HG02973 (cell line): ENCODE data around the gene PCYT1B.
"Not testable (repeated sequence)": the region's sequence is repeated elsewhere in the genome, so short reads cannot be mapped to it uniquely, and the experiment has no call there.

Experiments
- ATAC-seq: cut with Tn5 transposase; IDR thresholded peaks from one replicate; pipeline ENCODE4 v1.9.1; 2021; ENCODE audit warnings: moderate library complexity; ENCODE audit not compliant: unreplicated experiment

PCYT1B gene

DNA sequence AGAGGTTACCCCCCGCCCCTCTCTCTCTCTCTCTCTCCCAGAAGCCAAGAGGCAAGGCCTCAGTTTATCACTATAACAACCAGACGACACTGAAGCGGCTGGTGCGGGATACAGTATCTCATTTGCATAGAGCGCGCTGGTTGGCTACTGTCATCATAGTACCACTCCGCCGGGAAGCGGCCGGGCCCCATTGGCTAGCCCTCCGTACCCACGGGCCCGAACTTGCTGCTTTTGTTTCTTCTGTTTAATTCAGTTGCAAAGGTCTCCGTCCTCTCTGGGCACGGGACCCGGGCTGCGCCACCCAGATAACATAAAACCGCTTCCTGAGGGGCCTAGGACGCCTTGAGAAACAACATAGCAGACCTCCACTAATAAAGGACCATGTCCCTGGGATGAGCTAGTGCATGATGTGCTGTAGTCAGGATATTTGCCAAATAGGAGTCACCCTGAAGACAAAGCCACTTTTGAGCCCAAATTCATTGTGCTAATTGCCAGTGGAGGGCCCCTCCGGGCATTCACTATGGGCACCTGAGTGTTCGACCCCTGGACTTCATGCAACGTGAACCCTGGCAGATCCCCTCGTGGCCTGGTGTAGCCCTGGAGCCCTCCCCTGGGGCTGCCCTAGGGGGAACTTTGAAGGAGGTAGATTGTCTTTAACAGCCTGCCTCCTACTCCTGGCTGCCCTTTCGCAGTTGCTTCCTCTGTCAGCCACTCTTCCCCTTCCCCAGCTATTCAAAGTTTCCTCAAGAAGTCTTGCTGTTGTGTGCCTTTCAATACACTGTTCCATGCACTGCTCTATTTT is at the start of gene PCYT1B:
Gene PCYT1B, minus strand, starts transcription at position 91 of the 802 bp plus-strand sequence. CDS start 242 bp downstream, outside the sequence.
- ATAC-seq, result peak; percentile 71

DNA sequence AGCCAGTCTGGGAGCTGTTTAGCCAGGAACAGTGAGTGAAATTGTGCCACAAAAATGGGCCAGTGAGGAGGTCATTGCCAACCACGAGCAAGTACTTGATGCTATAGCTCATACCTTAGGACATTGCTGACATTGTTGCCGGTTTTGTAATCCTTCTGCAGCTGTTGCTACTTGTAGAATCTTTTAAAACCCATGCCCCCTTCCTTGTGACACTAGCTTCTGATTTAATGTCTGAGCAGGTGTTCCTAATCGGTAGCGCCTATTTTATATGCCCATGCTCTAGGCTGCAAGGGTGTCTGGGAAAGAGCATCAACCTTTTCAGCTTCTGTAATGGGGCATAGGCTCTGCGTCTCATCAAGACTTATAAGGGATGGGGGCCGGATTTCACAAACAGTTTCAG is 49.1 kb upstream of the PCYT1B start:
- ATAC-seq, result no peak

DNA sequence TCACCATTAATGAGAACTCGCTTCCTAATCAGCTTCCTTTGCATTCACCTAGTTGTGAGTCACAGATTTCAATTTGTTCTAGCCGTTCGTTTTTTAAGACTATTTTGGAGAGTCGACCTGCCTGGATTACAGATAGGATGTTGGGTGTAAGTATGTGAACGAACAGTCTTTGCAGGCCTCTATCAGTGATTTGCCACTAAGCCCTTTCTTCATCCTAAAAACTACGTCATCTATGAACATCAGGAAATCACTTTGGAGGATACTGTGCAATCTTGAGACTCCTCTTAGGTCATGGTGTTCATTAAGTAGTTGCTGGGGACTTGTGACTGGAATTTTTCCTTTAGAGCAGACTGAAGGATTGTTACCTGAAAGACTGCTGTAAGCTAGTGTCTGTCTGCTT is 47.7 kb upstream of the PCYT1B start:
- ATAC-seq, result no peak

DNA sequence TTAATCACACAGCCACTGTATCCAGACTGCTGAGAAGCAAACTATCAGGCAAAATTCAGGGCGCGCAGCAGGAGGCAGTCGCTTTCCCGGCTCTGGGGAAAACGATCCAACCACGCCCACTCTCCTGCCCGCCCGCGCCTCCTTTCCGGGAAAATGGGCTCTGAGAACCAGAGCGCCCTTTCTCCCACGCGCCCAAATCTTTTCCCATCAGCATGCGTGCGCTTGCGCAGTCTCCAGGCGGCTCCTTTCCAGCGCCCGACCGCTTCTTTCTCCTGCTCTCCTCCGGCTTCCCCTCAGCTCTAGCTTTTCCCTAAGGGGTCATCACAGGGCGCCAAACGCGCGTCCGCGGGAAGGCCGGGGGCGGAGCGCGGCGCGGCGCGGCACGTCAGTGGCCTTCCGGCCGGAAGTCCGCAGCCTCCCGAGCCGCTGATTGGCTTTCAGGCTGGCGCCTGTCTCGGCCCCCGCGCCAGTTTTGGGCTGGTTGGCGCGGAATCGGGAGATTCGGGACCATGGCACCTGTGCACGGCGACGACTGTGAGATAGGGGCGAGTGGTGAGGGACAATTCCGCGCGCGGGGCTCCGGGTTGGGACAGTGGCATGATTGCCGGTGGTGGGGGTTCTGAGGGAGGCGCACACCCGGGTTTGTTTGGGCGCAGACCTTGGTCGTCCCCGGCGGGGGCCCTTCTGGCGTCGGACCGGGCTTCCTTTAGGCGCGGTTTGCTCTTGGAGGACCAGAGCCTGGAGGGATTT is 46.5 kb upstream of the PCYT1B start, which contains the start of gene POLA1:
Gene POLA1, plus strand, starts transcription at position 466 of the 750 bp plus-strand sequence. Its CDS starts 44 bp downstream, at position 510.
- ATAC-seq, result peak; percentile 95

DNA sequence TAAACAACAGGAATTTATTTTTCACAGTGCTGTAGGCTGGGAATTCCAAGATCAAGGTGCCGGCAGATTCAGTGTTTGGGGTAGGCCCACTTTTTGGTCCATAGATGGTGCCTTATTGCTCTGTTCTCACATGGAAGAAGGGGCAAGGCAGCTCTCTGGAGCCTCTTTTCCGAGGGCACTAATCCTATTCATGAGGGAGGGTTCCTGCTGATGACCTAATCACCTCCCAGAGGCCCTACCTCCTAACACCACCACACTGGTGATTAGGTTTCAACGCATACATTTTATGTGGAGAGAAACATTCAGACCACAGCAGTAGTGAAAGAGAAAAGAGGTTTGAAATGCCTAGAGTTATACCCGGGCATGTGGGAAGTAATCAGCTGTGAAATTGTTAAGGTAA is 45.2 kb upstream of the PCYT1B start:
- ATAC-seq, result no peak

DNA sequence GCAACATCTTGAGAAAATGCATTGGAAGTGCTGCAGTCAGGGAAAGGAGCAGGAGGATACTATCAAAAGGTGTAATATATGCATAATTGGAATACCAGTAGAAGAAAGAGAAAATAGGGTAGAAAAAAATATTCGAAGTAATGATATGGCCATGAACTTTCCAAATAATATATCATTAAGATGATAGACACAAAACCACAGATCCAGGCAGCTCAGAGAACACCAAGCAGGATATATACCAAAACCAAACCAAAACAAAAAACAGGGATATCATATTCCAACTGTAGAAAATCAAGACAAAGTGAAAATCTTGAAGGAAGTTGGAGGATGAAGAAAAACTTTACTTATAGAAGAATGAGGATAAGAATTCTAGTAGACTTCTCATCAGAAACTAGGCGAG is 36.9 kb upstream of the PCYT1B start:
- ATAC-seq, result no peak

DNA sequence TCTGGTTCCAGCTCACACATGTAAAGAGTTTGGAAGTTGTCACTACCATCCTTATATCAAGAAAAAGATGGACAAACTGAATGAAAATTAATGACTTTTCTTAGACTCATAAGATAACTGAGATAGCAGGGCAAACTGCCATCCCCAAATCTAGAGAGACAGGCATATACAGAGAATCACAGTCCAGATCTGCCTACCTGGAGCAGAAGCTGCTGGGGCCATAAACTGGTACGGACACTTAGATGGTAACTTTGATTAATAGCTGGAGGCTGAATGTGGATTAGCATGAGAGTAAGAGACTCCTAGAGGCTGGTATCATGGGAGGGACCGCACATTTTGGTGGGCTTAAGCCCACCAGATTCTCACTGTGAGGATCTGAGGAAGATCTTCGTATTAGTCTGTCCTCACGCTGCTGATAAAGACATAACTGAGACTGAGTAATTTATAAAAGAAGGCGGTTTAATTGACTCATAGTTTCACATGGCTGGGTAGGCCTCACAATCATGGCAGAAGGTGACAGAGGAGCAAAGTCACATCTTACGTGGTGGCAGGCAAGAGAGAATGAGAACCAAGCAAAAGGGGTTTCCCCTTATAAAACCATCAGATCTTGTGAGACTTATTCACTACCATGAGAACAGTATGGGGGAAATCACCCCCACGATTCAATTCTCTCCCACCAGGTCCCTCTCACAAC is 35.7 kb upstream of the PCYT1B start:
- ATAC-seq, result no peak

DNA sequence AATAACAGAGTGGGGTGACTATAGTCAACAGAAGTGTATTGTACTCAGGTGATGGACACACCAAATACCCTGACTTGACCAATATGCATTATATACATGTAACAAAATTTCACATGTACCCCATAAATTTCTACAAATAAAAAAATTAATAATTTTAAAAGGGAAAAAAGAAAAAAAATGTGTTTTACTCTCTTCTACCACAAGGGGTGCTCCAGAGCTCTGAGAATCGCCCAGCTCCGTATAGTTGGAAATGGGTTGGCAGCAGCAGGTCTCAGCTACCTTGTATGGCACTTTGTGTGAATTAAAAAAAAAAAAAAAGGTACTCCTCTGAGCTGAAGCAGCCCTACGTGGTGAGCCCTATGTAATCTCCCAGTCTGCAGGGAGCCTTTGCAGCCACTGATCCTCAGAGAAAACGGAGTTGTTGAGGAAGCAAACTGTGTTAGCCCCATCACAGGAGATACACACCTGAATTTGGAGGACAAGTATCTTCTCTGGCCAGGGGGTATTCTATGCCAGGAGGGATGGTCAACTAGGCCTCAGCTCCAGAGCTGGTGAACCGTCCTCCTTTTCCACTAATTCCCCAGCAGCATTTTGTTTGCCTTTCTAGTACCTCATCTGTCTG is 29.4 kb upstream of the PCYT1B start:
- no peak for ATAC-seq

DNA sequence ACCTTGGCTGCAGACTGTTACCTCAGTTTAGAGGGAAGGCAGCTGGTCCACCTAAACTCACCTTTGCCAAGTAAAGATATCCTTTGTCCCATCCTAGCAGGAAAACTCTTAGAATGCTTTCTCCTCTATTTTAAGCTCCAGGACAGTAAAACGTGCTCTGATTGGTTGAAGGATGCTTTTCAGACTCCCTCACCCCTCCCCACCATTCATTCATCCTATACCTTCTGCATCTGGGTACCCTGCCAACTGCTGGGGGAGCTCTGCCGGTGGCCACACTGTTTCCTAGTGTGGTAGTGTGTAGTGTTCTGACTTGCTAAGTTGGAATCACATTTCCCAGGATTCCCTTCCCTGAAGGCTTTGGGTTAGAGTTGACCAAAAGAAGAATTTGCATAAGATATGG is 26.3 kb upstream of the PCYT1B start:
- no peak for ATAC-seq

DNA sequence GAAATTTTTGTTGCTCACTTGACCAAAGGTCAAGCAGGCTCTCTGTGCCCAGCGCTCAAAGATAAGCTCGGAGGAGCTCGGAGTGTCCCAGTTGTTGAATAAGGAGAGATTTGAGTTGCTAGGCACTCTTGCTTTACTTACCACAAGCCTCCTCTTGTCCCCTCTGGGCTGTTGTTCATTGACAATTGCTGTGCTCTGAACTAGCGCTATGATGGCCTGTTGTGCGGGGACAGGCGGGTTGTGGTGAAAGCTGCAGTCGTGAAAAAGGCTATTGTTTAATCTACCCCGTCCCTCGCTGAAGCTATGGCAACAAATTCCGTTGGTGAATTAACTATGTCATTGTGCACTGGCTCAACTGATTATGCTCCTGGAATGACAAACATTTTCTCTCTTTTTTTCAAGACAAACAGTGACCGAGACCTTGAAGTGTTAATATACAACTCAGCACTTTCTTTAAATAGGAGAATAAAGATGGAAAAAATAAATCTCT is 25.6 kb upstream of the PCYT1B start:
- ATAC-seq, result no peak

DNA sequence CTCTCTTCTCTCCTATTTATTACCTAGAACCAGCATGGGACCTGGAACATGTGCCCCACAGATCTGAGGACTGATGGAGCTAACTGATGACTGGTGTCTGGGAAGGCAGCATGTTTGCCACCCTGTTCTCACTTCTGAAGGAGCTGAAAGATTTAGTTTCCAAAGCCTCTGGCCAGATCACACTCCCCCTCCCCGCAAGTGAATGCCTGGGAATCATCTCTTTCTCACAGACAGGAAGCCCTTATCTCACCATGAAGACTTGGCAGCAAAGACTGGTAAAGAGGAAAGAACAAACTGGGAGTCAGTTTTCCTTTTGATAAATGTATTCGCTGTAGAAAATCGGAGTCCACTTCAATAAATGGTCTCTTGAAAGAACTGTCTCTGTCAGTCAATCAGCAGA is 21.0 kb upstream of the PCYT1B start:
- ATAC-seq, result no peak

DNA sequence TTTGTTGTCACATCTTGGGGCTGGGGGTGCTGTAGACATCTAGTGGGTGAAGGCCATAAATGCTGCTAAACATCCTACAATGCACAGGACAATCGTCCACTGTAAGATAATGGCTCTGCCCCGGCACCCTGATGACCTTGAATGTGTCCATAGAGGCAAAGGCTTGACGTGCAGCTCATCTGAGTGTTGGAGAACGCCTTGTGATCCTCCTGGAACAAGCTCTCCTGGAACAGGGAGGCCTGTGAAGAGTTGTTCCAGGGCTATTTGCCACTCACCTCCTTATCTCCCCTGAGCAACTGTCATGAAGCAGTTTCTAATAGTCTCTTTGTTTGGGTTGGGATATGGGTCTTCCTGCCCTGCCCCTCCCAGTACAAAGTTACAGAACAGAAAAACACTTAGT is 15.2 kb upstream of the PCYT1B start:
- ATAC-seq, result no peak

DNA sequence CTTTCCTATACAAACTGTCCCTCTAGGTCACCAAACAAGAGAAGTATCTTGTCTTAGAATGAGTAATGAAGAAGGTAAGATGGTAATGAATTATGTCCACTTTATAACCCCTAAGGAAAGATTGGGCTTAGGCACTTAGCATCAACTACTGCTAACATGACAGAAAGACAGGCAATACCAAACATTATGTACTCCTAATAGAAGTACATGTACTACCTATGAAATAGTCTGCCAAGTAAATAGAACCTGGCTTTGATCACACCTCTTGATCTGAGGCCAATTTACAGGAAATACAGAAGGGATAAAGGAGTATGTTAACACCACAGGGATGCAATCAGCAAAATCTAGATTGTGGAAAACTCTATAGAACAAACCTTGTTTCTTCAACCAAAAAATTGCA is 14.1 kb upstream of the PCYT1B start:
- no peak for ATAC-seq

DNA sequence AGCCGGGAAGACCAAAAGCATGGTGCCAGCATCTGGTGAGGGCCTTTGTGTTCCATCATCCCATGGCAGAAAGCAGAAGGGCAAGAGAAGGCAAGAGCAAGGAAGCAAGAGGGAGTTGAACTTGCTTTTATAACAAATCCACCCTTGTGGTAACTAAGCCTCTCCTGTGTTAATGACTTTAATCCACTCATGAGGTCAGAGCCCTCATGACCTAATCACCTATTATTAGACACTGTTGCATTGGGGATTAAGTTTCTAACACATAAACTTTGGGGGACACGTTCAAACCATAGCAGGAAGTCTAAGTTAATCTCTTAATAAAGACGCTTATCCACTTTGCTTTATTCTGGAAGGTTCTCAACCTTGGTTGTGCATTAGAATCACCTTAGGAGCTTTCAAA is 12.5 kb upstream of the PCYT1B start:
- ATAC-seq, result no peak

DNA sequence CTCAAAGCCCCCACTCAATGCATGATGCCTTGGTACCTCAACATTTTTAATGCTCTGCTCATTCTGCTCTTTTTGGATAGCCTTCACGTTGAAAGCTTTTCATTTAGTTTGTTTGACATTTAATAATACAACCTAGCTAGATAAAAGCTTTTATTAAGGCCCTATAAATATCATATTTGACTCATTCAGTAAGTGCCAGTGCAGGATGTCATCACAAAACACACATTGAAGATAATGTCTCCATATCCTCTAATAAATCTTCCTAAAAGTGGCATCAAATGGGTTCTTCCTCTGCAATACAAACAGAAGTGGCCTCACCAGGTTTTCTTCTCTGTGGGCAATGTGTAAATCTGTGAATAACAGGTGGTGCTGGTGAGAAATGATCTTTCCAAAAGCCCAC is 12.0 kb upstream of the PCYT1B start:
- no peak for ATAC-seq

DNA sequence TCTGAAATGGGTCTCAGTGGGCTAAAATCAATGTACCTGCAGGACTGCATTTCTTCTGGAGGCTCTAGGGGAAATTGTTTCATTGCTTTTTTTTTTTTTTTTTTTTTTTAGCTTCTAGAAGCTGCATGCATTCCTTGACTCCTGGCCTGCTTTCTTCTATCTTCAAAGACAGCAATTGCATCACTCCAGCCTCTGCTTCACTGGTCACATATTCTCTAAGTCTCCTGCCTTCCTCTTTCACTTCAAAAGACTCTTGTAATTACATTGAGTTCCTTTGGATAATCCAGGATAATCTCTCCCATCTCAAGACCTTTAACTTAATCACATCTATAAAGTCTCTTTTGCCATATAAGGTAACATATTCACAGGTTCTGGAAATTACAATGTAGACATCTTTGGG is 11.3 kb upstream of the PCYT1B start:
- no peak for ATAC-seq

DNA sequence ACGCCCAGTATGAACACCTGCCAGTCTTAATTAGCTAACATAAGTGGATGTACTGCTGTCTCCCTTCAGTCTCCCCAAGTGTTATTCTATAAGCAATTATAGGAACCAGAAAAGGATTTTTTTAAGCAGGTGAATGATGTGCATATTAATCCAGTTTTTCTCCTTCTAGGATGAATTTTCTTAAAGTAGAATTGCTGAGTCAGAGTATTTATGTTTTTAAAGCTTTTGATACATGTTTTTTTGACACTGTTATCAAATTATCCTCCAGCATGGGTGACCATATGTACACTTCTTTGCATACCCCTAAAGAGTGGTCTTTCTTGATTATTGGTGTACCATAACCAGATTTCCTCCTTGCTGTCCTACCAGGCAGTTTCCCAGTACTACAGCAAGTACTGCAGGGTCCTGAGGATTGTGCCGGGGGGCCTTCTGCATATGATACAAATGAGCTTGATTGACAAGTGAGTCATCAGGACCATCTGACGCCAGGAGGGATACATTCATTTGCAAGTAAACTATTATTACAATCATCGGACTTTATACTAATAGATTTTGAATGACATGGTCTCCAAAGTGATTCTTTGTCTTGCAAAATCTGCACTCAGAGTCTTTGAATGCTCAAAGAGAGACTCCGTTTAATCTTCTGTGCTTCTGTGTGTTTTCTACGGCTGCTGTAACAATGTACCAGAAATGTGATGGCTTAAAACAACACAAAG is 10.7 kb upstream of the PCYT1B start:
- ATAC-seq, result no peak

DNA sequence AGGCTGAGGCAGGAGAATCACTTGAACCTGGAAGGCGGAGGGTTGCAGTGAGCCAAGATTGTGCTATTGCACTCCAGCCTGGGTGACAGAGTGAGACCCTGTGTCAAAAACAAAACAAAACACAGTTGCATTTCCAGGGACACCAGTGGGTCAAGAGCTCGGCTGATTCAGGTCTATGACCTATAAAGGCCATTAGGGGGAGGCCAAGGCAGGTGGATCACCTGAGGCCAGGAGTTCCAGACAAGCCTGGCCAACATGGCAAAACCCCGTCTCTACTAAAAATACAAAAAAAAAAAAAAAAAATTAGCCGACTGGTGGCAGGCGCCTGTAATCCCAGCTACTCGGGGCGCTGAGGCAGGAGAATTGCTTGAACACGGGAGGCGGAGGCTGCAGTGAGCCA is 8.5 kb upstream of the PCYT1B start:
- not testable (repeated sequence) for ATAC-seq

DNA sequence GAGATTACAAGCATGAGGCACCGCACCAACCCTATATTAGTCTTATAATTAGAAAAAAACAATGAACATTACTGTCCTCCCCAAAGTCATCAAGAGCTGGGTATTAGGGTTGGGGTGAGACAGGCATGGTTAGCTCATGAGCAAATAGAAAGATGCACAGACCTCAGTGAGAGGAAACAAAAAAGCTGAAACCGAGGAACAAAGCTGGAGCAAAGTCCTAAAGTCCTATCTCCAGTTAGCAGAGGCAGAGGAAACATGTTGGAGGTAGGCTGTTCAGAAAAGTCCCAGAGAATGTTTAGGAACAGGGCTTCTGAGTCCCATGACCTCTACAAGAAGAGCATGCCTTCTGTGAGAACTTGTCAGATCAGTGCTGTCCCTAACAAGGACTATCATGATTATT is 4.6 kb upstream of the PCYT1B start:
- no peak for ATAC-seq

DNA sequence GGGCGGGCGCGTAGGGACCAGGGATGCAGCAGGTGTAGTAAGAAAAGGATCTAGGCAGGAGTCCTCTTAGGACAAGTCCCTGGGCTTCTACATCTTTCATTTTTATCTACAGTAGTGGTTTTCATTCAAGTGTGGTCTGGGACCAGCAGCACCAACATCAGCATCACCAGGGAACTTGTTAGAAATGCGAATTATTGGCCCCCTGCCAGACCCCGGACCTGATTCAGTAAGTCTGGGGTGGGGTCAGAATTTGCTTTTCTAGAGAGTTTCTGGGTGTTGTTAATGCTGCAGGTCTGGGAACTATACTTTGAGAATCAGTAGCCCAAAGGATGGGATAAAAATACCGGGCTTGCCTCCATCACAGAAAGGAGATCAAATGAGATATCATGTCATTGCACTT is 1.3 kb upstream of the PCYT1B start:
- no peak for ATAC-seq
